EL (cell line): ENCODE data around the gene STX2.
A peak's percentile ranks its signal among the peaks of the same experiment; 100 is the strongest.
"Not testable (repeated sequence)": the region's sequence is repeated elsewhere in the genome, so short reads cannot be mapped to it uniquely, and the experiment has no call there.

Experiments used
- DNase-seq: peaks from one replicate; pipeline ENCODE4 v3.0.0-alpha.2; 2016

STX2 gene

DNA sequence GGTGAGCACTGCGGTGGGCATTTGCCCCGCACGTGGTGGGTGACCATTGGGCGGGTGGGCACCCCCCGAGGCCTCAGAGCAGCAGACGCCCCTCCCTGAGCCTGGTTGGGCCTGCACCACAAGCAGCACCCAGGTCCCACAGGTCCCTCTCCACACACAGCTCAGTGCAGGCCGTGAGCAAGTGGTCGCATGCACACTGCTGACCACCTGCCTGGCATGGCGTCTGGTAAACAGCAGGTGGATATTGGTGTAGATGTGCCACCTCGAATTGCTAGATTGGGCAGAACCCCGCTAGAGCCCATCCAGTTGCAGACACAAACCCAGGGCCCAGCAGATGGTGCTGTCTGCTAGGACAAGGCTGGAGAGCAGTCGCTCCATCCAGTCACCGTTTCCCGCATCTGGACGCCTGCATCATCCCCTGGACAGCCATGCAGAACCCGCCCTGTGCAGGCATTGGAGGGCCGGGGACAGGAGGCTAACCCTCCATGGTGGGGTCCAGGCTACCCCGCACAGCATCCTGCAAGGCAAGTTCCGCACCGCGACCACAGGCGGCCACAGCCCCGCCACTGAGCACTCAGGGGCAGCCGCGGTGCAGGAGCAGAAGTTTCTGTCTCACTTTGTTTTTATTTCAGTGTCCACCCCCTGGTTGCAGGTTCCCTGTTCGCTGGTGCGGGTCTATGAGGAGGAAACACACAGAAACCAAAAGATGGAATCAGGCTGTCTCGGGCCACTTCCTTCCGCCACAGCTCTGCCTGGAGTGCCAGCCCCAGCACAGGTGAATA, 77.3 kb downstream of the STX2 start:
- peak; percentile 56 for DNase-seq

DNA sequence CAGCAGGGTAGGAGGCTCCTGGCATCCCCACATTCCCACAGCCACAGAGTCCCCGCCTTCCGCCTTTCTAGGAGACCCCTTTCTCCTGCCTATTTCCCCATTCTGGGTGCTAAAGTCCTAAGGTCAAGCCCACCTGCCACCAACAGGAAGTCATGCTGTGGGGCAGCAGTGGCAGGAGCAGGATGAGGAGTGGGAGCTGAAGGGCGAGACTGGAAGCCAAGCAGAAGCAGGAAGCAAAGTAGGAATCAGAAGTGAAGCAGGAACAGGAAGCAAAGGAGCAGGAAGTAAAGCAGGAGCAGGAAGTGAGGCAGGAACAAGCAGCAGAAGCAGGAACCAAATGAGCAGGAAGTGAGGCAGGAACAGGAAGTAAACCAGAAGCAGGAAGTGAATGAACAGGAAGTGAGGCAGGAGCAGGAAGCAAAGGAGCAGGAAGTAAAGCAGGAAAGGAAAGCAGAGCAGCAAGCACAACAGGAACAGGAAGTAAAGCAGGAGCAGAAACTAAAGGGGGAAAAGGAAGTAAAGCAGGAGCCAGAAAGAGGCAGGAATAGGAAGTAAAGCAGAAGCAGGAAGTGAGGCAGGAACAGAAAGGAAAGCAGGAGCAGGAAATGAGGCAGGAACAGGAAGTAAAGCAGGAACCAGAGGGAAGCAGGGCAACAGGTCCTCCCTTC, 84.7 kb downstream of the STX2 start:
- DNase-seq: no peak

GRCh38 chr12:130752692-130753230, 86.3 kb downstream of the STX2 start:
- DNase-seq: no peak

DNA sequence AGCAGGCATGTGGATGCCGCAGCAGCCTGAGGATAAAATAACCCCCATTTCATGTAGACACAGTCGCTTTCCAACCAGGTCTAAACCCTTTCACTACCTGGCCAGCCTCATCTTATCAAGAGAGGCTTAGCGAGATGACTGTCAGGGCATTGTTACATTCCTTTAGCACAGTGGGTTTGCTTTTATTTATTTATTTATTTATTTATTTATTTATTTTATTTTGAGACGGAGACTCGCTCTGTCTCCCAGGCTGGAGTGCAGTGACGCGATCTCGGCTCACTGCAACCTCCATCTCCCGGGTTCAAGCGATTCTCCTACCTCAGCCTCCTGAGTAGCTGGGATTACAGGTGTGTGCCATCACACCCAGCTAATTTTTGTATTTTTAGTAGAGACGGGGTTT, 87.0 kb downstream of the STX2 start:
- not testable (repeated sequence) for DNase-seq

DNA sequence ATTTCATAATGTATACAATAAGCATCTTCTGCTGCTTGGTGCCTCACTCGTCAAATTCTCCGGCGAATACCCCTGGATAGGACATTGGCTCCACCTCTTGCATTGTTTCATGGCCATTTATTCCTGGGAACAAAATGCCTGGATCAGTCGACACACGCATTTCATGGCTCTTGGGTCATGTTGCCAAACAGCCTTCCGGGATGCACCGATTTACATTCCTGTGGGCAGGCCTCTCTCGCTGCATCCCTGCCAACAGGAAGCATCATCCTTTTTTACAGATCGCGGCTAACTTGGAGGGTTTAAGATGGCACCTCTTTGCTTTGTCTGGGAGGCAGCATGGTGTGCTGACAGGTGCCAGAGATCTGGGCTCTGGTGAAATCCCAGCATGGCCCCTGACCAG, 90.3 kb downstream of the STX2 start:
- DNase-seq: no peak

- peak; percentile 51 for DNase-seq
Observed at GRCh38 chr12:130747867-130748740, 90.9 kb downstream of the STX2 start.

DNA sequence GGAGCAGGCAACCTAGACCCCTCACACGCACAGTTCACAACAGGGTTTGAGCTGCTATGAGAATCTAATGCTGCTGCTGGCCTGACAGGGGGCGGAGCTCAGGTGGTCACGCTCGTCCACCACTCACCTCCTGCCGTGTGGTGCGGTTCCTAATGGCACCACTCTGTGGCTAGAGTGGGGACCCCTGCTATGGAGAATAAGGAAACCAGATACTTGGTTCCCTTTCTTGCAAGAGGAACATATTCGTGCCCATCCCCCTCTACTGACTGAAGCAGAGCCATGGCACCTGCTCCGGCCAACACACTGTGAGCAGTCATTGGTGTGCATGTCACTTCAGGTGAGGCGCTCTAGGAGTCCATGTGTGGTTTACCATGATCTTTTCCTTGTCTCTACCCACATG, 92.5 kb downstream of the STX2 start:
- no peak for DNase-seq

- no peak for DNase-seq
Observed at GRCh38 chr12:130745921-130746320, 93.1 kb downstream of the STX2 start.

DNA sequence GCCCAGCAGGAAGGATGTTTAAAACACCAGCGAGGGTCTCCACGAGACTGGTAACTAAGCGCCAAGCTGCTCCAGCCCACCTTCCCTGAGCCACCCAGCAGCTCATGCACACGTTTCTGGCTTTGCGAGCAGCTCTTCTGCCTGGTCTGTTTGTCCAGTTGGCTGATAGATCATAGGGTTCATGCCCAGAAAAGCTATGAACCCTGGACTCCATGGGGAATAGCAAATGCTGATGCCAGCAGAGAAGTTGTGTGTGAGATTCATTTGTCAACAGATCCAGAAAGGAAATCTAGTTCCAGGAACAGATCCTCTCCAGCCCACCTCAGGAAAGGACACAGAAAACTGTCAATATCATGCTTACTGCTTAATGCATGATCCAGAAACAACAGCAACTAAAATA, 94.8 kb downstream of the STX2 start:
- DNase-seq: no peak

DNA sequence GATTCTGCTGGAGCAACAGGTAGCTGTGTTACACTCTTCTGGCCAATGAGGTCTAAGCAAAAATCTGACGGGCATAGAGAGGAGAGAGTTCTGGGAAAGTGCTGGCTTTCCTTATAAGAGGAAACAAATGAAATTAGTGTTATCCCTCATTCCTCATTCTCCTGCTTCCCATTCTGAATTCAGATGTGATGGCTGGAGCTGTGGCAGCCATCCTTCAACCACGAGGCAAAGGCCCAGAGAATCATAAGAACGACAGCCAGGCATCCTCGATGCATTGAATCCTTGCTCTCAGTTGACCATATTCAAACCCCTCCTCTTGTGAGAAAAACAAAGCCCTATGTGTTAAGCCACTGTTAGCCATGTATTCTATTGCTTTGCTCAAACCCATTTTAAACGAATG, 95.4 kb downstream of the STX2 start:
- DNase-seq: no peak

GRCh38 chr12:130743176-130743575, 95.9 kb downstream of the STX2 start:
- no peak for DNase-seq

GRCh38 chr12:130742716-130743115, 96.3 kb downstream of the STX2 start:
- DNase-seq: no peak

DNA sequence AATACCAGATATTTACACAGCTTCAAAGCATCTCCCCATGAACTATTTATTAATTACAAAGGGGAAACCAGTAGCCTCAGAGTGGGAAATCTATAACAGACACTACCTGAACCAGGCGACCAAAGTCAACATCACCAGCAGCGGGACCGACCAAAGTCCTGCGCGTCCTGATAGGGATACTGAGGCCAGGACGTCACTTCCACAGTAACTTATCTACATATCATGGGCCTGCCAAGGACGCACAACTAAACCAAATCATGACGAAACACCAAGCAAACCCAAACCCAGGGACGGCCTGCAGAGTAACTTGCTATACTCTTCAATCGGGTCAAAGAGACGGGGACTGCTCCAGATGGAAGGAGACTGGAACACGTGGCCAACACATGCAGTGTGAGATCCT, 96.9 kb downstream of the STX2 start:
- no peak for DNase-seq
